Nephron (organoid): ENCODE data around the gene FHAD1.

Experiments used
- H3K27ac Mint-ChIP-seq, 3 experiments: 2 replicates each; pipeline ENCODE4 v1.8.0; 2020; ENCODE audit warnings: mixed read lengths in 3 of 3, mild to moderate bottlenecking in 2 of 3, moderate library complexity in 1 of 3
- H3K27me3 Mint-ChIP-seq: 2 replicates; pipeline ENCODE4 v1.8.0; 2021; ENCODE audit warnings: low read depth, mild to moderate bottlenecking, moderate library complexity, mixed read lengths
- H3K36me3 Mint-ChIP-seq: 2 replicates; pipeline ENCODE4 v1.8.0; 2020; ENCODE audit warnings: low read depth, mixed read lengths
- H3K4me1 Mint-ChIP-seq: 2 replicates; pipeline ENCODE4 v1.8.0; 2020; ENCODE audit warnings: mixed read lengths
- H3K4me3 Mint-ChIP-seq, 3 experiments: 2 replicates each; pipeline ENCODE4 v1.8.0; 2020; ENCODE audit warnings: mild to moderate bottlenecking in 3 of 3, mixed read lengths in 3 of 3, moderate library complexity in 2 of 3
- H3K9me3 Mint-ChIP-seq: 2 replicates; pipeline ENCODE4 v1.8.0; 2020; ENCODE audit warnings: mixed read lengths
- CTCF ChIP-seq, 3 experiments: fragments of 200-600 bp; sonication (generic); IDR thresholded peaks; one replicate each; pipeline ENCODE4 v1.5.0; 2021; ENCODE audit warnings: antibody characterized with exemption in 3 of 3; ENCODE audit not compliant: unreplicated experiment in 3 of 3

The FHAD1 gene

GRCh38 chr1:15308621-15309027 is 61.6 kb downstream of the FHAD1 start:
- no peak for TF ChIP-seq CTCF (IDR thresholded peaks at IDR 0.05; ENCODE audit: unreplicated experiment in 3 of 3)
- Mint-ChIP-seq H3K9me3 (peaks cover 18% of the 10 kb centered on the region), H3K4me1 (no peaks in the 10 kb centered on the region), H3K4me3 (no peak overlapping the region), H3K27me3 (peaks cover 13% of the 10 kb centered on the region), H3K36me3 (peaks cover 5% of the 10 kb centered on the region), H3K27ac (no peak overlapping the region)

GRCh38 chr1:15309687-15310086 is 62.7 kb downstream of the FHAD1 start:
- H3K27ac Mint-ChIP-seq = no peak overlapping the region
- TF ChIP-seq CTCF (IDR thresholded peaks at IDR 0.05; ENCODE audit: unreplicated experiment in 3 of 3) = no peak
- peaks cover 18% of the 10 kb centered on the region for H3K9me3 Mint-ChIP-seq
- H3K36me3 Mint-ChIP-seq = peaks cover 5% of the 10 kb centered on the region
- no peaks in the 10 kb centered on the region for H3K4me1 Mint-ChIP-seq
- H3K27me3 Mint-ChIP-seq = peaks cover 13% of the 10 kb centered on the region
- no peak overlapping the region for H3K4me3 Mint-ChIP-seq

- no peak for TF ChIP-seq CTCF (IDR thresholded peaks at IDR 0.05; ENCODE audit: unreplicated experiment in 3 of 3)
- no peaks in the 10 kb centered on the region for H3K4me1 Mint-ChIP-seq
- H3K4me3 Mint-ChIP-seq = no peak overlapping the region
- H3K36me3 Mint-ChIP-seq = peaks cover 5% of the 10 kb centered on the region
- peaks cover 12% of the 10 kb centered on the region for H3K9me3 Mint-ChIP-seq
- H3K27ac Mint-ChIP-seq = no peak overlapping the region
- peaks cover 7% of the 10 kb centered on the region for H3K27me3 Mint-ChIP-seq
These were observed 63.5 kb downstream of the FHAD1 start for GRCh38 chr1:15310544-15310943.

- Mint-ChIP-seq H3K27ac (no peak overlapping the region), H3K9me3 (peaks cover 6% of the 10 kb centered on the region), H3K27me3 (peaks cover 7% of the 10 kb centered on the region), H3K36me3 (no peaks in the 10 kb centered on the region), H3K4me1 (no peaks in the 10 kb centered on the region), H3K4me3 (no peak overlapping the region)
- TF ChIP-seq CTCF (IDR thresholded peaks at IDR 0.05; ENCODE audit: unreplicated experiment in 3 of 3) = no peak
These were observed 64.2 kb downstream of the FHAD1 start for GRCh38 chr1:15311122-15311822.

- Mint-ChIP-seq H3K36me3 (no peaks in the 10 kb centered on the region), H3K27me3 (peaks cover 7% of the 10 kb centered on the region), H3K4me3 (no peak overlapping the region), H3K4me1 (no peaks in the 10 kb centered on the region), H3K27ac (no peak overlapping the region), H3K9me3 (peaks cover 6% of the 10 kb centered on the region)
- TF ChIP-seq CTCF (IDR thresholded peaks at IDR 0.05; ENCODE audit: unreplicated experiment in 3 of 3) = no peak
These were observed 64.9 kb downstream of the FHAD1 start for GRCh38 chr1:15311880-15312279.
